22Rv1 (cell line): ENCODE data around the gene GALNT18.

Source experiments
- CTCF ChIP-seq: fragments of 450-650 bp; IDR thresholded peaks from 2 replicates; pipeline ENCODE4 v1.5.1; 2017; ENCODE audit warnings: mild to moderate bottlenecking
- ZFX ChIP-seq: fragments of 450-650 bp; IDR thresholded peaks from 2 replicates; pipeline ENCODE4 v1.6.1; 2017; ENCODE audit warnings: antibody characterized with exemption, borderline replicate concordance

GRCh38 chr11:11464555-11464954, 157.2 kb downstream of the GALNT18 start:
- TF ChIP-seq CTCF (no peak), ZFX (no peak)
